ENCODE measurements around the gene LONP2. TPM values are rescaled to one million over a fixed set of nuclear protein-coding genes. Genes with fewer than 3 reads are reported as not detected.

Gene LONP2
- total and polyA plus RNA-seq, 9 of the 15 experiments (the other 6 are each of a cell fraction or from before 2014, with no cell fraction given), result 8.1 to 41.2 (median 25.6) TPM

DNA sequence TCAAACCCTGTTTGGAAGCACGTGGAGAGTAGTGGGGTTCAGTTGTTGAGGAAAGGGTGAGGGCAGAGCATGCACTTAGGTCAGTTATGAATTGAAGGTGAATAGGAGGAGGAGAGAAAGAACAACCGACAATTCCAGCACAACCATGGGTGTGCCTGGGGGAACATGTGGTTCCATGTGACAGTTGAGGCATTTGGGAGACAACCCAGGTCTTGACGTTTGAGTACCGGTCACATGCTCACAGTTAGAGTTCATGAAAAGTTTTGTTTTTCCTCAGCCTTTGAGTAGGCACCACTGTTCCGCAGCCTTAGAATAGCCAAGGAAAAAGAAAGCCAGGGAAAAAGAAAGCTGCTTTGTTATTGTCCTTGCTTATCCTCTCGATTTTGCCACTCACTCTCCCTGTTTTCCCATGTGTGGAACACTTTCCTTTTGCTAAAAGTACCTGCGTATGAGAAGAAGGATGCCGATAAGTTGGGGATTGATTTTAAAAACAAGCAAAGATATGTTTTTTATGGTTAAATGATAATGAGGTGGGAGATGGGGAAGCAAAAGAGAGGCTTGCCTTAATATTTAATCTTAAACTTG is 28.8 kb downstream of the LONP2 start:
- no peak for ATAC-seq
- in situ Hi-C loops (cut with MboI) (no loop called here), intact Hi-C loops (cut with micrococcal nuclease) (no loop called here)
- Histone ChIP-seq H3K27me3 (ENCODE audit: control insufficient read depth in 2 of 2, insufficient read depth in 2 of 2, low read length in 2 of 2) (no peaks in the 10 kb centered on the region), H4K20me1 (replicated peaks; ENCODE audit: control insufficient read depth, insufficient read depth, low read length) (no peaks in the 10 kb centered on the region), H3K9me1 (ENCODE audit: control insufficient read depth, insufficient read depth, low read length) (no peaks in the 10 kb centered on the region), H3K4me1 (replicated peaks in 1 of 2; ENCODE audit: control insufficient read depth in 2 of 2, insufficient read depth in 2 of 2, low read length in 2 of 2) (no peaks in the 10 kb centered on the region), H3K9me3 (replicated peaks; ENCODE audit: control insufficient read depth, insufficient read depth, low read depth, low read length) (no peaks in the 10 kb centered on the region), H3K4me3 (no peak overlapping the region), H3K36me3 (ENCODE audit: control insufficient read depth, insufficient read depth, low read length) (peaks cover 53% of the 10 kb centered on the region; the same call in 1 of the 3 replicates), H2AFZ (ENCODE audit: low read depth, low read length) (no peak overlapping the region), H3K27ac (ENCODE audit: extremely low read depth, low read depth, low read length) (no peak overlapping the region), H3K9ac (ENCODE audit: insufficient read depth in 1 of 2, low read depth in 2 of 2, low read length in 2 of 2) (no peak overlapping the region), H3K79me2 (ENCODE audit: control insufficient read depth, insufficient read depth, low read length) (no peaks in the 10 kb centered on the region), H3K4me2 (ENCODE audit: insufficient read depth, low read length) (no peak overlapping the region)
- TF ChIP-seq NR1H2 (CRISPR knock-in tag; IDR thresholded peaks at IDR 0.05) (no peak), E2F3 (CRISPR knock-in tag; IDR thresholded peaks at IDR 0.05) (no peak), CBX3 (IDR thresholded peaks at IDR 0.05; ENCODE audit: borderline replicate concordance in 1 of 2, low read length in 2 of 2) (no peak), ZNF695 (CRISPR knock-in tag; IDR thresholded peaks at IDR 0.05) (no peak)
- TF ChIP-seq, protein P1, sequence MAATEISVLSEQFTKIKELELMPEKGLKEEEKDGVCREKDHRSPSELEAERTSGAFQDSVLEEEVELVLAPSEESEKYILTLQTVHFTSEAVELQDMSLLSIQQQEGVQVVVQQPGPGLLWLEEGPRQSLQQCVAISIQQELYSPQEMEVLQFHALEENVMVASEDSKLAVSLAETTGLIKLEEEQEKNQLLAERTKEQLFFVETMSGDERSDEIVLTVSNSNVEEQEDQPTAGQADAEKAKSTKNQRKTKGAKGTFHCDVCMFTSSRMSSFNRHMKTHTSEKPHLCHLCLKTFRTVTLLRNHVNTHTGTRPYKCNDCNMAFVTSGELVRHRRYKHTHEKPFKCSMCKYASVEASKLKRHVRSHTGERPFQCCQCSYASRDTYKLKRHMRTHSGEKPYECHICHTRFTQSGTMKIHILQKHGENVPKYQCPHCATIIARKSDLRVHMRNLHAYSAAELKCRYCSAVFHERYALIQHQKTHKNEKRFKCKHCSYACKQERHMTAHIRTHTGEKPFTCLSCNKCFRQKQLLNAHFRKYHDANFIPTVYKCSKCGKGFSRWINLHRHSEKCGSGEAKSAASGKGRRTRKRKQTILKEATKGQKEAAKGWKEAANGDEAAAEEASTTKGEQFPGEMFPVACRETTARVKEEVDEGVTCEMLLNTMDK (IDR thresholded peaks at IDR 0.05; ENCODE audit: borderline replicate concordance, insufficient read depth, low read depth, low read length, poor library complexity, severe bottlenecking), result no peak
- TF ChIP-seq, protein P2, sequence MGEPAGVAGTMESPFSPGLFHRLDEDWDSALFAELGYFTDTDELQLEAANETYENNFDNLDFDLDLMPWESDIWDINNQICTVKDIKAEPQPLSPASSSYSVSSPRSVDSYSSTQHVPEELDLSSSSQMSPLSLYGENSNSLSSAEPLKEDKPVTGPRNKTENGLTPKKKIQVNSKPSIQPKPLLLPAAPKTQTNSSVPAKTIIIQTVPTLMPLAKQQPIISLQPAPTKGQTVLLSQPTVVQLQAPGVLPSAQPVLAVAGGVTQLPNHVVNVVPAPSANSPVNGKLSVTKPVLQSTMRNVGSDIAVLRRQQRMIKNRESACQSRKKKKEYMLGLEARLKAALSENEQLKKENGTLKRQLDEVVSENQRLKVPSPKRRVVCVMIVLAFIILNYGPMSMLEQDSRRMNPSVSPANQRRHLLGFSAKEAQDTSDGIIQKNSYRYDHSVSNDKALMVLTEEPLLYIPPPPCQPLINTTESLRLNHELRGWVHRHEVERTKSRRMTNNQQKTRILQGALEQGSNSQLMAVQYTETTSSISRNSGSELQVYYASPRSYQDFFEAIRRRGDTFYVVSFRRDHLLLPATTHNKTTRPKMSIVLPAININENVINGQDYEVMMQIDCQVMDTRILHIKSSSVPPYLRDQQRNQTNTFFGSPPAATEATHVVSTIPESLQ (CRISPR knock-in tag; IDR thresholded peaks at IDR 0.05), result no peak
- TF ChIP-seq, protein P3, sequence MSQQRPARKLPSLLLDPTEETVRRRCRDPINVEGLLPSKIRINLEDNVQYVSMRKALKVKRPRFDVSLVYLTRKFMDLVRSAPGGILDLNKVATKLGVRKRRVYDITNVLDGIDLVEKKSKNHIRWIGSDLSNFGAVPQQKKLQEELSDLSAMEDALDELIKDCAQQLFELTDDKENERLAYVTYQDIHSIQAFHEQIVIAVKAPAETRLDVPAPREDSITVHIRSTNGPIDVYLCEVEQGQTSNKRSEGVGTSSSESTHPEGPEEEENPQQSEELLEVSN (IDR thresholded peaks at IDR 0.05; ENCODE audit: borderline replicate concordance in 1 of 2, extremely low read depth in 1 of 2, insufficient read depth in 1 of 2, insufficient read length in 1 of 2, low read depth in 1 of 2, low read length in 1 of 2, poor library complexity in 1 of 2, severe bottlenecking in 1 of 2), result no peak
- TF ChIP-seq, protein P4, sequence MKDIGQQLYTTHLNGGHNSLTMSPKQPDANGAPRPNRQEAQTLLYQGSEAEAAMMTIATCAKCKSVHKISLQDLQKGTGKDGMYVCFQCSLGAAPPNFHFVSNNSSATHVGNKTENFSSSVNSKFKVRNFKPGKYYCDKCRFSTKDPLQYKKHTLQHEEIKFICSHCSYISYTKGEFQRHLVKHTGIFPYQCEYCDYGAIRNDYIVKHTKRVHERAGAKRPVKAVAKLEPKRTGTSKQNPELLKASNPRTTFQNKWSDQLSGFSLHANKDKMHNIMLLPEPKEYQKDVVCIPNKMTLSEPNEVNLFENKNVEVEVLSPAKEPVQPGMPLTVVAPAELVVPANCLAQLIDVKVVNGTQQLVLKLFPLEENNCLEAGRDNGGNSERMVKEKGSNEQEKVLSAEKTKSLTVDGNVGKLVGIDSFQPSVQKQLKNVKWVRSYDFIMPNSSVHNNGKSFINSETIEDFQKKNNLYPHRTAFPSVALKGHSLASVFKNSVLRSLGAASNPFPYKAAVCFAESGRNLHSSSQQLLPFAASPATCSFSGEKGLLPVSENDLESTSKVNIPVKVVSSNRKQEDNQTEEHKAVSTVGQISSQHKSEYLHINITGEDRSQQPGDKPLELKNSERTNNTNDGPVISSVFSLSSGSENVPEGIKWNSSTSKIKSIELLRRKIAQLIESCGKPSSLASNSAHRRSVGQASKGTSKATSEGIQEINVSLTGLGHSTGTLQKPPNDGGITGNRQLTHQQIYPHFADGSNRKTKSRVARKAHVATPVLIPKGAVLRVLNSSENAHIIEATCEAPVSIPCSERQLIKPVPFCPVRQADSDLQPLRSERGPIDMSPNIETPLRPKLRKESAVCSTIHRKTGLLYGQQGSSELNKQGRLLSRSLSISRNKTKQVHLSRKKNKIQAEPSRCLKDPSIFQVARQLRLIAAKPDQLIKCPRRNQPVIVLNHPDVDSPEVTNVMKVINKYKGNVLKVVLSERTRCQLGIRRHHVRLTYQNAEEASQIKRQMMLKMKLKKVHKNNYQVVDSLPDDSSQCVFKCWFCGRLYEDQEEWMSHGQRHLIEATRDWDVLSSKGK (CRISPR knock-in tag; IDR thresholded peaks at IDR 0.05), result no peak
- TF ChIP-seq, protein P5, sequence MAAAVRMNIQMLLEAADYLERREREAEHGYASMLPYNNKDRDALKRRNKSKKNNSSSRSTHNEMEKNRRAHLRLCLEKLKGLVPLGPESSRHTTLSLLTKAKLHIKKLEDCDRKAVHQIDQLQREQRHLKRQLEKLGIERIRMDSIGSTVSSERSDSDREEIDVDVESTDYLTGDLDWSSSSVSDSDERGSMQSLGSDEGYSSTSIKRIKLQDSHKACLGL (CRISPR knock-in tag; IDR thresholded peaks at IDR 0.05; ENCODE audit: borderline replicate concordance, poor library complexity, severe bottlenecking), result no peak
- no peak for DNase-seq (ENCODE audit: extremely low read depth in 1 of 4, low spot score in 3 of 4)
- ChIA-PET CTCF (ENCODE audit: low intra/inter-chr PET ratio) (no interaction called here), POLR2A (no interaction called here)
- no peak for FAIRE-seq
- WGBS (ENCODE audit: insufficient coverage, low coverage, missing lambda C conversion rate), result 91% methylated on average over 5 of the region's 8 CpGs
- no TSS peak for BruUV-seq (replicated peaks)
